ENCODE data around the gene RANBP9.
A peak's percentile ranks its signal among the peaks of the same experiment; 100 is the strongest.

The RANBP9 gene

GRCh38 chr6:13724182-13724581 lies 12.5 kb upstream of the RANBP9 start:
- no peak overlapping the region for H3K4me3 ChIP-seq (ENCODE audit: low read length)
- TF ChIP-seq, protein P1, sequence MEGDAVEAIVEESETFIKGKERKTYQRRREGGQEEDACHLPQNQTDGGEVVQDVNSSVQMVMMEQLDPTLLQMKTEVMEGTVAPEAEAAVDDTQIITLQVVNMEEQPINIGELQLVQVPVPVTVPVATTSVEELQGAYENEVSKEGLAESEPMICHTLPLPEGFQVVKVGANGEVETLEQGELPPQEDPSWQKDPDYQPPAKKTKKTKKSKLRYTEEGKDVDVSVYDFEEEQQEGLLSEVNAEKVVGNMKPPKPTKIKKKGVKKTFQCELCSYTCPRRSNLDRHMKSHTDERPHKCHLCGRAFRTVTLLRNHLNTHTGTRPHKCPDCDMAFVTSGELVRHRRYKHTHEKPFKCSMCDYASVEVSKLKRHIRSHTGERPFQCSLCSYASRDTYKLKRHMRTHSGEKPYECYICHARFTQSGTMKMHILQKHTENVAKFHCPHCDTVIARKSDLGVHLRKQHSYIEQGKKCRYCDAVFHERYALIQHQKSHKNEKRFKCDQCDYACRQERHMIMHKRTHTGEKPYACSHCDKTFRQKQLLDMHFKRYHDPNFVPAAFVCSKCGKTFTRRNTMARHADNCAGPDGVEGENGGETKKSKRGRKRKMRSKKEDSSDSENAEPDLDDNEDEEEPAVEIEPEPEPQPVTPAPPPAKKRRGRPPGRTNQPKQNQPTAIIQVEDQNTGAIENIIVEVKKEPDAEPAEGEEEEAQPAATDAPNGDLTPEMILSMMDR (conservative IDR thresholded peaks at IDR 0.05; ENCODE audit: low read length), result no peak
- DNase-seq (ENCODE audit: low read depth), result no peak

- no peak for DNase-seq (ENCODE audit: low read depth)
- H3K4me3 ChIP-seq (ENCODE audit: low read length), result no peak overlapping the region
- TF ChIP-seq, protein P1 (conservative IDR thresholded peaks at IDR 0.05; ENCODE audit: low read length), result no peak
These were observed 11.2 kb upstream of the RANBP9 start for GRCh38 chr6:13722880-13723279.

GRCh38 chr6:13718123-13718458 lies 6.5 kb upstream of the RANBP9 start:
- no peak overlapping the region for H3K4me3 ChIP-seq (ENCODE audit: low read length)
- TF ChIP-seq, protein P1 (conservative IDR thresholded peaks at IDR 0.05; ENCODE audit: low read length), result no peak
- no peak for DNase-seq (ENCODE audit: low read depth)

- DNase-seq (ENCODE audit: low read depth), result no peak
- H3K4me3 ChIP-seq (ENCODE audit: low read length), result no peak overlapping the region
- TF ChIP-seq, protein P1 (conservative IDR thresholded peaks at IDR 0.05; ENCODE audit: low read length), result no peak
These were observed 5.3 kb upstream of the RANBP9 start for GRCh38 chr6:13716955-13717295.

DNA sequence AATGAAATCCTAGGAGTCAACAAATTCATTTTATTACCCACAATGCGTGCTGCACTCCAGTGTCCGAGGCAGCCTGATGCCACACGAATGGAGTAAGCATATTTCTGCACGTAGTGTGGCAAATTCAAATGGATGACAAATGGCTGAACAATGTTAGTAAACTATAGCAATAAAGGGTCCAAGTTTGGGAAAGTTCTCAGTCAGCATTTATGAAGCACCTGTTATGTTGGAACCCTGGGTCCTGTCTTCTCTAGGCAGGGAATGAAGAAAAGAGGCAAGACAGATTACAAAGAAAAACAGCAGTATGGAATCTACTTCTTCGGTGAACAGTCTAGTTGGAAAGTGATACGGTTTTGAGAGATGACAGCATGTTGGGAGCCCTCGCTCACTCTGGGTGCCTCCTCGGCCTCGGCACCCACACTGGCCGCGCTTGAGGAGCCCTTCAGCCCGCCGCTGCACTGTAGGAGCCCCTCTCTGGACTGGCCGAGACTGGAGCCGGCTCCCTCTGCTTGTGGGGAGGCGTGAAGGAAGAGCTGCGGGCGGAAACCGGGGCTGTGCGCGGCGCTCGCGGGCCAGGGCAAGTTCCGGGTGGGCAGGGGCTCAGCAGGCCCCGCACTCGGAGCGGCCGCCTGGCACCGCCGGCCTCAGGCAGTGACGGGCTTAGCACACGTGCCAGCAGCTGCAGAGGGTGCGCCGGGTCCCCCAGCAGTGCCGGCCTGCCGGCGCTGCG lies 4.8 kb upstream of the RANBP9 start:
- no peak overlapping the region for H3K4me3 ChIP-seq (ENCODE audit: low read length)
- TF ChIP-seq, protein P1 (conservative IDR thresholded peaks at IDR 0.05; ENCODE audit: low read length), result no peak
- DNase-seq (ENCODE audit: low read depth), result no peak

DNA sequence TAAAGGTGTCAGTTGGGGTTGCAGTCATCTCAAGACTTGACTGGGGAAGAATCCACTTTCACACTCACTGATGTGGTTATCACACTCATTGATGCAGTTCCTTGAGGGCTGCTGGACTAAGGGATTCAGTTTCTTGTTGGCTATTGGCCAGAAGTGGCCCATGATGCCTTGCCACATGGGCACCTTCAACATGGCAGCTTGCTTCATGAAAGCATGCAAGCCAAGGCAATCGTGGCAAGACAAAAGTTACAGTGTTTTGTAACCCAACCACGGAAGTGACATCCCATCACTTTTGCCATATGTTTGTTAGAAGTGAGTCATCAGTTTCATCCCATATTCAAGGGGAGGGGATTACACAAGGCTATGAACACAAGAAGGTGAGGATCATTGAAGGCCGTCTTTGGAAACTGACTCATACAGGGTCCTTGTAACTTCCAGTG lies 3.8 kb upstream of the RANBP9 start:
- peak; percentile 52 for DNase-seq (ENCODE audit: low read depth)

GRCh38 chr6:13712599-13712898 lies 914 bp upstream of the RANBP9 start:
- DNase-seq (ENCODE audit: low read depth), result peak; percentile 67
- TF ChIP-seq, protein P1 (conservative IDR thresholded peaks at IDR 0.05; ENCODE audit: low read length), result no peak
- peak overlapping the region; percentile 84 for H3K4me3 ChIP-seq (ENCODE audit: low read length)

More for the DNA sequence above, 3.8 kb upstream of the RANBP9 start:
- TF ChIP-seq, protein P1 (conservative IDR thresholded peaks at IDR 0.05; ENCODE audit: low read length), result no peak
- no peak overlapping the region for H3K4me3 ChIP-seq (ENCODE audit: low read length)
